IPS-11a (cell line): Measurements from ENCODE around the gene ATP5PD.
"Not testable (repeated sequence)": the region's sequence is repeated elsewhere in the genome, so short reads cannot be mapped to it uniquely, and the experiment has no call there.

Source experiments
- H3K4me3 ChIP-seq: one replicate; pipeline ENCODE4 v1.5.1; 2013; ENCODE audit warnings: low read depth, low read length, control low read depth

ATP5PD gene

GRCh38 chr17:75025398-75025734 is 21.4 kb downstream of the ATP5PD start:
- not testable (repeated sequence) for H3K4me3 ChIP-seq

- no peak overlapping the region for H3K4me3 ChIP-seq
These were observed 21.9 kb downstream of the ATP5PD start for GRCh38 chr17:75024686-75025397.

GRCh38 chr17:75020331-75021110 is 26.2 kb downstream of the ATP5PD start:
- H3K4me3 ChIP-seq = no peak overlapping the region

- no peak overlapping the region for H3K4me3 ChIP-seq
These were observed 27.1 kb downstream of the ATP5PD start for GRCh38 chr17:75019710-75020109.

- H3K4me3 ChIP-seq = no peak overlapping the region
These were observed 27.6 kb downstream of the ATP5PD start for GRCh38 chr17:75019146-75019545.

GRCh38 chr17:75013092-75013559 is 33.6 kb downstream of the ATP5PD start:
- peak overlapping the region; percentile 94 for H3K4me3 ChIP-seq

GRCh38 chr17:75012346-75013091 is 34.2 kb downstream of the ATP5PD start, which contains the start of gene MRPL58:
MRPL58 (plus strand) TSS chr17:75012670; CDS start chr17:75012687, 17 bp downstream.
- peak within 1 kb of the TSS; percentile 94 for H3K4me3 ChIP-seq

GRCh38 chr17:75012096-75012345 is 34.7 kb downstream of the ATP5PD start:
- peak overlapping the region; percentile 94 for H3K4me3 ChIP-seq

- H3K4me3 ChIP-seq = peak overlapping the region; percentile 94
These were observed 35.2 kb downstream of the ATP5PD start for GRCh38 chr17:75011401-75012095.

GRCh38 chr17:75010683-75011400 is 35.9 kb downstream of the ATP5PD start:
- H3K4me3 ChIP-seq = no peak overlapping the region

- no peak overlapping the region for H3K4me3 ChIP-seq
These were observed 37.5 kb downstream of the ATP5PD start for GRCh38 chr17:75009139-75009724.

- H3K4me3 ChIP-seq = no peak overlapping the region
These were observed 38.4 kb downstream of the ATP5PD start for GRCh38 chr17:75008373-75008772.

GRCh38 chr17:75006653-75007052 is 40.1 kb downstream of the ATP5PD start:
- no peak overlapping the region for H3K4me3 ChIP-seq

- H3K4me3 ChIP-seq = not testable (repeated sequence)
These were observed 40.7 kb downstream of the ATP5PD start for GRCh38 chr17:75006084-75006483.

- no peak overlapping the region for H3K4me3 ChIP-seq
These were observed 41.5 kb downstream of the ATP5PD start for GRCh38 chr17:75005291-75005690.

- no peak overlapping the region for H3K4me3 ChIP-seq
These were observed 42.4 kb downstream of the ATP5PD start for GRCh38 chr17:75004371-75004770.

GRCh38 chr17:75003957-75004355 is 42.8 kb downstream of the ATP5PD start:
- no peak overlapping the region for H3K4me3 ChIP-seq

- no peak overlapping the region for H3K4me3 ChIP-seq
These were observed 43.5 kb downstream of the ATP5PD start for GRCh38 chr17:75003070-75003956.
